Stimulated activated CD8-positive, alpha-beta memory T cell treated with anti-CD3 and anti-CD28 coated beads, Interleukin-7, amount 100 ng/mL, for 48 hours (primary cell): Measurements from ENCODE around the gene COMP.
"Not testable (repeated sequence)": the region's sequence is repeated elsewhere in the genome, so short reads cannot be mapped to it uniquely, and the experiment has no call there.

Experiments
- DNase-seq, 2 donors: peaks; one replicate each; pipeline ENCODE4 v3.0.0-alpha.2; 2020; ENCODE audit warnings: low read depth in 1 of 2; ENCODE audit errors: extremely low read depth in 1 of 2

Gene COMP

DNA sequence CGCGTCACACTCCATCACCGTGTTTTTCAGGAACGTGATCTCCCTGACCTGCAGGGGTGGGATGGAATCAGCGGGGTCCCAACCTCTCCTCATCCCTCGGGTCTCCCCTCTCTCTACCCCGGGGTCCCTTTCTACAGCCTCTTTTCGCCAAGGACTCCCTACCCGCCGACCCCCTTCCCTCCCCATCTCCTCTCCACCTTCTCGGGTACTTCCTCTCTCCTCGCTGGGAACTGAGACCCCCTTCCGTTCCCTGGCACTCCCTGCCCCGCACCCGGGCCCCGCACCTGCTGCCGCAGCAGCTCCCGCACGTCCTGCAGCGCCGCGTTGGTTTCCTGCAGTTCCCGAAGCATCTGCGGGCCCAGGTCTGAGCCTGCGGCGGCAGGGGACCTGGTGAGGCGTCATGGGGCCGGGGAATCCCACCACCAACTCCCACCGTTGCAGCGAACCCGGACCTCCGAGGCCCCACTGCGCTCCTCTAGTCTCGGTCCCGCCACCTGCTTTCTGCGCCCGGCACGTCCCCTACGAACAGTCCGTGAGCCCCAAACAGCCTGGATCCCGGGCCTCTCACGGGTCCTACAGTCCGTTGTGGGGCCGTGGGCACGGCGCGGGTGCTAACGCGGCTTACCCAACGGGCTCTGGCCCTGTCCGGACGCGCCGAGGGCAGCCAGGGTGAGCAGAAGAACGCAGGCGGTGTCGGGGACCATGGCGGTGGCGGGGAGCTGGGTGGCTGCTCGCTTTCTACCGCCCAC, at the start of gene COMP:
TSS of gene COMP (minus strand) at position 740 of the 749 bp plus-strand sequence. CDS start at position 704, 36 bp downstream.
- DNase-seq, result no peak

- DNase-seq, result no peak
Measured at GRCh38 chr19:18840288-18841267, 49.5 kb upstream of the COMP start.

GRCh38 chr19:18839465-18840287, 48.6 kb upstream of the COMP start:
- no peak for DNase-seq

DNA sequence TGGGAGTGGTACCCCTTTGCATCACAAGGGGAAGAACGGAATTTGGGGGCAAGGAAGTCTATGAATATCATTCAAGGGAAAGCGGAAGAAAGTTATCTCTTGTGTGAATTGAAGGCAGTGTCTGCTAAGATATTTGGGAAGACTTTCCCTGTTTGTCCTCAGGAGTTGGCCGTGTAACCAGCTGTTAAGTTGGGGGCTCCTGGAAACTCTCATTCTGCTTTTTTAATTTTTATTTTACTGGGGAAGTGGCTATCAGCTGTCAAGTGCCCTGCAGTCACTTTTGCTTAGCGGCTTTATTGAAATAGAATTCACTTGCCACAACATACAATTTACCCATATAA, 43.5 kb upstream of the COMP start:
- DNase-seq, result no peak

GRCh38 chr19:18833849-18834643, 42.9 kb upstream of the COMP start:
- no peak for DNase-seq

GRCh38 chr19:18833141-18833476, 42.0 kb upstream of the COMP start:
- no peak for DNase-seq

GRCh38 chr19:18832306-18833140, 41.4 kb upstream of the COMP start:
- DNase-seq, result no peak

GRCh38 chr19:18831524-18832305, 40.6 kb upstream of the COMP start, which contains the start of gene UPF1:
Gene UPF1 (plus strand): TSS chr19:18831959. CDS start chr19:18832210, 251 bp downstream.
- DNase-seq, result peak; percentile 93 to 94

DNA sequence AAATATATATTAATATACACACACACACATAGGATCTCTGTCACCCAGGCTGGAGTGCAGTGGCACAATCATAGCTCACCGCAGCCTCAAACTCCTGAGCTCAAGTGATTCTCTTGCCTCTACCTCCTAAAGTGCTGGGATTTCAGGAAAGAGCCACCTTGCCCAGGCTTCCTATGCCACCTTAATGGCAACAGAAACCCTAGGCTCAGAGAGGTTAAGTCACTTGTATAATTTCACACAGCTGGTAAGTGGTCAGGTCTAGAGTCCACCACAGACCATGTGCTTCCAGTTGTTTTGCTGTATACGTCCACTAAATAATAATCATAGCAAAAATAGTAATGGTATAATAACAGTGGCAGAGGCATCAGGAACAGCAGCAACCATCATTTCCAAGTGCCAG, 39.4 kb upstream of the COMP start:
- no peak for DNase-seq

- DNase-seq, result no peak
Measured at GRCh38 chr19:18828786-18829185, 37.7 kb upstream of the COMP start.

- no peak for DNase-seq
Measured at GRCh38 chr19:18817574-18817973, 26.5 kb upstream of the COMP start.

- not testable (repeated sequence) for DNase-seq
Measured at GRCh38 chr19:18816645-18817044, 25.5 kb upstream of the COMP start.

DNA sequence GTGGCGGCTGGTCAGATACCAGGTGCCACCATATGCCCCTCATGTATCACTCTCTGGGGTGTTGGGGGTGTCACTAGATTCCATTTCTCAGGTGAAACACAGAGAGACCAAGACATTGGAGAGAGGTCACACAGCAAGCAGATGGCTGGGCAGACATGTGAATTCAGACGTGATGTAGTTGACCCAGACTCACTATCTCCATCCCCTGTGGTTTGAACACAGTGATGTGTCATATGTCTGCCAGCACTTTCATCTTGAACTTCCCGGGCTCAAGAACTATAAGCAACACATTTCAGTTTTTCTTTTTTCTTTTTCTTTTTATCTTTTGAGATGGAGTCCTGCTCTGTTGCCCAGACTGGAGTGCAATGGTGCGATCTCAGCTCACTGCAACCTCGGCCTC, 24.6 kb upstream of the COMP start:
- DNase-seq, result no peak

GRCh38 chr19:18814063-18814462, 23.0 kb upstream of the COMP start:
- no peak for DNase-seq

GRCh38 chr19:18811638-18812037, 20.5 kb upstream of the COMP start:
- DNase-seq, result not testable (repeated sequence)

GRCh38 chr19:18809149-18809868, 18.2 kb upstream of the COMP start:
- no peak for DNase-seq

GRCh38 chr19:18807861-18808331, 16.8 kb upstream of the COMP start:
- no peak for DNase-seq

- DNase-seq, result no peak
Measured at GRCh38 chr19:18804643-18805042, 13.5 kb upstream of the COMP start.
